ENCODE measurements around the gene MAL.

Gene MAL

GRCh38 chr2:95030496-95030895 is 5.0 kb downstream of the MAL start:
- H3K4me3 ChIP-seq (ENCODE audit: control insufficient read depth, low read depth, low read length) = no peak overlapping the region
- TF ChIP-seq, protein P1, sequence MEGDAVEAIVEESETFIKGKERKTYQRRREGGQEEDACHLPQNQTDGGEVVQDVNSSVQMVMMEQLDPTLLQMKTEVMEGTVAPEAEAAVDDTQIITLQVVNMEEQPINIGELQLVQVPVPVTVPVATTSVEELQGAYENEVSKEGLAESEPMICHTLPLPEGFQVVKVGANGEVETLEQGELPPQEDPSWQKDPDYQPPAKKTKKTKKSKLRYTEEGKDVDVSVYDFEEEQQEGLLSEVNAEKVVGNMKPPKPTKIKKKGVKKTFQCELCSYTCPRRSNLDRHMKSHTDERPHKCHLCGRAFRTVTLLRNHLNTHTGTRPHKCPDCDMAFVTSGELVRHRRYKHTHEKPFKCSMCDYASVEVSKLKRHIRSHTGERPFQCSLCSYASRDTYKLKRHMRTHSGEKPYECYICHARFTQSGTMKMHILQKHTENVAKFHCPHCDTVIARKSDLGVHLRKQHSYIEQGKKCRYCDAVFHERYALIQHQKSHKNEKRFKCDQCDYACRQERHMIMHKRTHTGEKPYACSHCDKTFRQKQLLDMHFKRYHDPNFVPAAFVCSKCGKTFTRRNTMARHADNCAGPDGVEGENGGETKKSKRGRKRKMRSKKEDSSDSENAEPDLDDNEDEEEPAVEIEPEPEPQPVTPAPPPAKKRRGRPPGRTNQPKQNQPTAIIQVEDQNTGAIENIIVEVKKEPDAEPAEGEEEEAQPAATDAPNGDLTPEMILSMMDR (conservative IDR thresholded peaks at IDR 0.05; ENCODE audit: control insufficient read depth, insufficient read depth, low read depth, low read length) = no peak
- no peak for DNase-seq (ENCODE audit: low read depth)

DNA sequence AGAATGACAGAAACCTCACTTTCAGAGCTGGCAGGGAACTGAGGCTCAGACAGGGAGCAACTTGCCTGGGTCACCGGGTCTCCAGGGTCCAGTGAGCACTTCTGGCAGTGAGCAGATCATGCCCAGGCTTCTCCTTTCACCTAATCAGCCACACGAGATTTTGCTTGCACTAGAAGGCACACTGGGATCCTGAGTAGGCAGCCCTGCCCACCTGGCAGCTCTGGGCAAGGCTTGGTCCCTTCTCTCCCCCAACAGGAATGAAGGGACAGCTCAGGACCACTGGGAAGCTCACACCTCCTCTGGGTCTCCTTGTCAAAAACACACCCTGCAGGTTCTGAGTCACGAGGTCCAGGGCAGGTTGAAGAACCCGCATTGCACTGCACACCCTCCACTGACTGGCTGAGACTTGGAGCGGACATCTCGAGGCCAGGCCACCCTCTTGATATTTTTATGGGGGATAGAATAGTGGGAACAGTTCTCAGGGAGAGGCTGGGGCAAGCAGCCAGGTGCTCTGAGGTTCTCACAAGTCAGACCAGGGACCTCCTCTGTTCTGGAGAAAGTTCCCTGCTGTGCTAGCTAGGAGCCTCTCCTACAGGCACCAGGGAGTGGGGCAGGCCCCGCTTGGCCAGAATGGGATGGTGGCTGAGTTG is 5.7 kb downstream of the MAL start:
- no peak overlapping the region for H3K4me3 ChIP-seq (ENCODE audit: control insufficient read depth, low read depth, low read length)
- no peak for DNase-seq (ENCODE audit: low read depth)
- TF ChIP-seq, protein P1 (conservative IDR thresholded peaks at IDR 0.05; ENCODE audit: control insufficient read depth, insufficient read depth, low read depth, low read length) = no peak

DNA sequence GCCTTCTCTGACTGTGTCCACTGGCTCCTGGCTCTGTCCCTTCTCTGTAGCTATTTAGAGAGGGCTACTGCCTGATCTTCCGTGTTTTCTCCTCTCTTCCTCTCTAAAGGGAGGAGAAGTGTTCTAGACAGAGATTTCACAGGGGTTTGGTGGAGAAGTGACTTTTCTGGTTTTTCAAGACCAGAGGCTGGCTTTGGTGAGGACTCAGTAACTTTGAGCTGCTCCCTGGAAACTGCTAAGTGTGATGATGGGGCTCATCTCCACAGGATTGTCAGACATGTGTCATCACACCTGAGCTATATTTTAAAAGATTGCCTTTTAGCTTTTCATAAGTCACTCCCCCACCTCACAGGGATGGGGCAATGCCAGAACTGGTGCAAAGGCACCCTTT is 6.2 kb downstream of the MAL start:
- H3K4me3 ChIP-seq (ENCODE audit: control insufficient read depth, low read depth, low read length) = no peak overlapping the region
- TF ChIP-seq, protein P1 (conservative IDR thresholded peaks at IDR 0.05; ENCODE audit: control insufficient read depth, insufficient read depth, low read depth, low read length) = no peak
- DNase-seq (ENCODE audit: low read depth) = no peak

DNA sequence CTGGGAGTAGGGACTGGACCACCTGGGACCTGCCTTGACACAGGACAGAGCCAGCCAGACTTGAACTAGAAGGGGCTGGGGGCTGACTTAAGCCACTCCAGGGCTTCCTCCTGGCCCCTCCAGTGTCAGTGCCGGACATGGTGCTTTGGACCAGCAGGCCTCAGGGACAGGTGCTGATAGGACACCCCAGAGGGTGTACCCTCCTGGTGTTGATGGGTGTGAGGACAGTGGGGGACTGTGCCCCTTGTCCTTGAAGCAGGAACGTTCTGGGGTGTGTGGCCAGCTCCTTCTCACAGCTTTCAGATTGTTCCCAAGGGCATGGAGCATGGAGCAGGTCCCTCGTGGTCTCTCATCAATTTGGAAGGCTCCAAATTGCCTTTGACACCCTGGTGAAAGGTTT is 6.8 kb downstream of the MAL start:
- DNase-seq (ENCODE audit: low read depth) = no peak
- no peak overlapping the region for H3K4me3 ChIP-seq (ENCODE audit: control insufficient read depth, low read depth, low read length)
- TF ChIP-seq, protein P1 (conservative IDR thresholded peaks at IDR 0.05; ENCODE audit: control insufficient read depth, insufficient read depth, low read depth, low read length) = no peak

DNA sequence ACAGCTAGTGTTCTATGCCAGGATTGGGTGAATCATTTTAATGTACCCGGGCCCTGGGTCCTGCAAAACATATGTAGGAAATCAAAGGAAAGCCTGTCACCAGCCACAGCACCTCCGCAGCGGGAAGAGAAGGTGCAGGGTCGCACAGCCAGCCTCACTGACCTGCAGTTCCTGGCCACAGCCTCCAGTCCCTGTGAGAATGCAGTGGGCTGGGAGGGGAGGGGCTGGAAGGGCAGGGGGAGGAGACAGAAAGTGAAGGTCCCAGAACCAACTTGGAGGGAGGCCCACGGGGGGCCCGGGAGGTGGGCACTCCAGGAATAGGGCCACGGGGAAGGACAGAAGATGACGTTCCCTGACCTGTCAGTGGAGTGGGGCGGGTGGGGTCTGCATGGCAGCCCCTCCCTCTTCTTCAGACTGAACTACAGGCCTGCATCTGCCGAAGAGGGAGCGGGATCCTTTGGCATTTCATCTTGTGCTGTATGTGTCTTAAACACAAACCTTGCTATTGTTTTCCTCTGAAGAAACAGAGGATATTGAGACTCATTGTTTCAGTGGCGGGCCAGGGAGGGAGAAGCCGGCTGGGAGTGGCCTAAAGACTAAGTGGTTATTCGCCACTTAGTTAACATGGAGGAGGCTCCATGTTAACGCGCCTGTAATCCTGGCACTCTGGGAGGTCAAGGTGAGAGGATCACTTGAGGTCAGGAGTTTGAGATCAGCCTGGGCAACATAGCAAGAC is 7.5 kb downstream of the MAL start:
- no peak overlapping the region for H3K4me3 ChIP-seq (ENCODE audit: control insufficient read depth, low read depth, low read length)
- TF ChIP-seq, protein P1 (conservative IDR thresholded peaks at IDR 0.05; ENCODE audit: control insufficient read depth, insufficient read depth, low read depth, low read length) = no peak
- no peak for DNase-seq (ENCODE audit: low read depth)

DNA sequence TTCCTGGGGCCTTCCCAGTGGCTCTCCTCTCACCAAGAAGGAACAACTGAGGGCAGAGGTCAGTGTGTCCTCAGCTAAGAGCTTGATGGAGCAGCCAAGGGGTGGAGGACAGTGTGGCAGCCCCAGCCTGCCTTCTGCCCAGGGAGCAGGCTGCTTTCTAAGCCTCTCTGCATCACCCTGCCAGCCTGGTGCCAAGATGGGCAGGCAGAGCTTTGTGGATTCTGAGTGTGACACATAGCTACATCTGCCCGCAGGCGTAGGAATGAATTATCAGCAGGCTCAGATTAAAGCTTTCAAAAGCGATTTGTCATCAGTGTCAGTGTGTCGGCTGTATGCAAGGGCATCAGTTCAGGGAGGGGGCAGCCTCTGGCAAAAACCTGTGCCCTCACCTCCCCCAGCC is 8.7 kb downstream of the MAL start:
- no peak for DNase-seq (ENCODE audit: low read depth)
- no peak overlapping the region for H3K4me3 ChIP-seq (ENCODE audit: control insufficient read depth, low read depth, low read length)
- TF ChIP-seq, protein P1 (conservative IDR thresholded peaks at IDR 0.05; ENCODE audit: control insufficient read depth, insufficient read depth, low read depth, low read length) = no peak

Measured in fibroblast of mammary gland (primary cell).